ENCODE measurements around the gene DECR2. TPM values are rescaled to one million over a fixed set of nuclear protein-coding genes. Genes with fewer than 3 reads are reported as not detected.

DECR2 gene
- total and polyA plus RNA-seq, 2 of the 13 experiments (the other 11 are each of a cell fraction or from before 2014, with no cell fraction given): 36.3 to 44.6 TPM

DNA sequence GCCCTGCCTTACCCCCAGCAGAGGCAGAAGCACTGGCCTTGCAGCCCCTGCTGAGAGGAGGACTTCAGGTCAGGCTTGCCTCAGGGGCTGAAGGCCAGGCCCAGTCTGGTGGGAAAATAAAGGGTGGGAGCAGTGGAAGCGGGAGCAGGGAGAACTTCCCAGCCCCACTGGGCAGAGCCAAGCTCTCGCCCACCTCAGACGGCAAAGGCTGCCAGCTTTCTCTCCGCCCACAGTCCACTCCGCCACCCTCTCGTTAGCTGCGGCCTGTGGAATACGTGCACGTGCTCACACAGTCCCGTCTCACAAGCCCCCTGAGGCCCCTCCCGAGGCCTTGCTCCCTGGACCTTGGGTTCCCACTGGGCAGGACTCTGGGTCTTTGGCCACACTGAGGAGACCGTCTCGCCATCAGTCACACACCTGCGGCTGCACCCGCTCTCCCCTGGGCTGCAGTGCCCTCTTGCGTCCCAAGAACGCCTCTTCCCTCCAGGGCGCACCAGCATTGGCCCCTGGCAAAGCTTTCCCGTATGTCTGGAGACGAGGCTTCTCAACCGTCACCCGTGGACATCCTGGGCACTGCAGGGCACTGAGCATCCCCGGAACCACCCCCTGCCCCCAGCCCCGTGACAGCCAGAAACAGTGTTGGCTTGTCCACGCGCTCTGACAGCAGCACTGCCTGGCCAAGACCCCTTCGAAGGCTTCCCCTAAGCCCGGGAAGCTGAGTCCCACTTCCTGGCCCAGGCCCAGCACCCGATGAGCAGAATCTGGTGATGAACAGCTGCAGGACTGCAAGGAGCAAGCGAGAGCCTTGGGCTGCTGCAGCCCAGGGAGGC lies 39.6 kb upstream of the DECR2 start (continued):
- TF ChIP-seq, protein P1, sequence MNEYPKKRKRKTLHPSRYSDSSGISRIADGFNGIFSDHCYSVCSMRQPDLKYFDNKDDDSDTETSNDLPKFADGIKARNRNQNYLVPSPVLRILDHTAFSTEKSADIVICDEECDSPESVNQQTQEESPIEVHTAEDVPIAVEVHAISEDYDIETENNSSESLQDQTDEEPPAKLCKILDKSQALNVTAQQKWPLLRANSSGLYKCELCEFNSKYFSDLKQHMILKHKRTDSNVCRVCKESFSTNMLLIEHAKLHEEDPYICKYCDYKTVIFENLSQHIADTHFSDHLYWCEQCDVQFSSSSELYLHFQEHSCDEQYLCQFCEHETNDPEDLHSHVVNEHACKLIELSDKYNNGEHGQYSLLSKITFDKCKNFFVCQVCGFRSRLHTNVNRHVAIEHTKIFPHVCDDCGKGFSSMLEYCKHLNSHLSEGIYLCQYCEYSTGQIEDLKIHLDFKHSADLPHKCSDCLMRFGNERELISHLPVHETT (CRISPR knock-in tag; conservative IDR thresholded peaks at IDR 0.05): no peak
- TF ChIP-seq CBFB (CRISPR knock-in tag; IDR thresholded peaks at IDR 0.05) (0 out of 2 replicates have a peak, but pooled peaks have one; percentile 57), ZNF207 (IDR thresholded peaks at IDR 0.05; ENCODE audit: borderline replicate concordance) (no peak), MAFK (conservative IDR thresholded peaks at IDR 0.05 in 1 of 2, IDR thresholded peaks at IDR 0.05 in 1 of 2; ENCODE audit: low read length in 2 of 2) (no peak), ZNF891 (CRISPR knock-in tag; IDR thresholded peaks at IDR 0.05) (0 out of 2 replicates have a peak, but pooled peaks have one; percentile 29), ZNF782 (CRISPR knock-in tag; IDR thresholded peaks at IDR 0.05; ENCODE audit: borderline replicate concordance) (no peak; the same call in 1 of the 2 replicates), ZFP41 (CRISPR knock-in tag; IDR thresholded peaks at IDR 0.05; ENCODE audit: borderline replicate concordance) (no peak), TEAD3 (CRISPR knock-in tag; optimal IDR thresholded peaks at IDR 0.05; ENCODE audit: borderline replicate concordance) (peak; percentile 49), ZFX (CRISPR knock-in tag; IDR thresholded peaks at IDR 0.05; ENCODE audit: low read depth) (peak; percentile 95), ZNF34 (CRISPR knock-in tag; IDR thresholded peaks at IDR 0.05; ENCODE audit: borderline replicate concordance) (no peak), ESRRA (CRISPR knock-in tag; IDR thresholded peaks at IDR 0.05; ENCODE audit: low read depth) (peak; percentile 92), ZNF263 (CRISPR knock-in tag; IDR thresholded peaks at IDR 0.05) (peak; percentile 38; the same call in 1 of the 2 replicates), ZNF577 (CRISPR knock-in tag; IDR thresholded peaks at IDR 0.05; ENCODE audit: borderline replicate concordance, low read depth) (no peak), POLR2G (IDR thresholded peaks at IDR 0.05; ENCODE audit: low read depth, low read length) (peak; percentile 33; the same call in 1 of the 2 replicates), TCF7 (IDR thresholded peaks at IDR 0.05; ENCODE audit: low read depth) (no peak), ATF6 (CRISPR knock-in tag; conservative IDR thresholded peaks at IDR 0.05) (0 out of 2 replicates have a peak, but pooled peaks have one; percentile 52), REL (CRISPR knock-in tag; conservative IDR thresholded peaks at IDR 0.05) (no peak), SP4 (CRISPR knock-in tag; IDR thresholded peaks at IDR 0.05) (no peak), ZNF775 (CRISPR knock-in tag; IDR thresholded peaks at IDR 0.05; ENCODE audit: borderline replicate concordance) (no peak), ZNF446 (CRISPR knock-in tag; IDR thresholded peaks at IDR 0.05) (no peak), ZNF644 (CRISPR knock-in tag; IDR thresholded peaks at IDR 0.05; ENCODE audit: low read depth) (peak; percentile 8; the same call in 1 of the 2 replicates), ZNF451 (CRISPR knock-in tag; IDR thresholded peaks at IDR 0.05) (peak; percentile 88; the same call in 1 of the 2 replicates)
- TF ChIP-seq, protein P2, sequence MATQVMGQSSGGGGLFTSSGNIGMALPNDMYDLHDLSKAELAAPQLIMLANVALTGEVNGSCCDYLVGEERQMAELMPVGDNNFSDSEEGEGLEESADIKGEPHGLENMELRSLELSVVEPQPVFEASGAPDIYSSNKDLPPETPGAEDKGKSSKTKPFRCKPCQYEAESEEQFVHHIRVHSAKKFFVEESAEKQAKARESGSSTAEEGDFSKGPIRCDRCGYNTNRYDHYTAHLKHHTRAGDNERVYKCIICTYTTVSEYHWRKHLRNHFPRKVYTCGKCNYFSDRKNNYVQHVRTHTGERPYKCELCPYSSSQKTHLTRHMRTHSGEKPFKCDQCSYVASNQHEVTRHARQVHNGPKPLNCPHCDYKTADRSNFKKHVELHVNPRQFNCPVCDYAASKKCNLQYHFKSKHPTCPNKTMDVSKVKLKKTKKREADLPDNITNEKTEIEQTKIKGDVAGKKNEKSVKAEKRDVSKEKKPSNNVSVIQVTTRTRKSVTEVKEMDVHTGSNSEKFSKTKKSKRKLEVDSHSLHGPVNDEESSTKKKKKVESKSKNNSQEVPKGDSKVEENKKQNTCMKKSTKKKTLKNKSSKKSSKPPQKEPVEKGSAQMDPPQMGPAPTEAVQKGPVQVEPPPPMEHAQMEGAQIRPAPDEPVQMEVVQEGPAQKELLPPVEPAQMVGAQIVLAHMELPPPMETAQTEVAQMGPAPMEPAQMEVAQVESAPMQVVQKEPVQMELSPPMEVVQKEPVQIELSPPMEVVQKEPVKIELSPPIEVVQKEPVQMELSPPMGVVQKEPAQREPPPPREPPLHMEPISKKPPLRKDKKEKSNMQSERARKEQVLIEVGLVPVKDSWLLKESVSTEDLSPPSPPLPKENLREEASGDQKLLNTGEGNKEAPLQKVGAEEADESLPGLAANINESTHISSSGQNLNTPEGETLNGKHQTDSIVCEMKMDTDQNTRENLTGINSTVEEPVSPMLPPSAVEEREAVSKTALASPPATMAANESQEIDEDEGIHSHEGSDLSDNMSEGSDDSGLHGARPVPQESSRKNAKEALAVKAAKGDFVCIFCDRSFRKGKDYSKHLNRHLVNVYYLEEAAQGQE (IDR thresholded peaks at IDR 0.05; ENCODE audit: borderline replicate concordance in 1 of 2, low read depth in 1 of 2, low read length in 2 of 2): no peak

Data from HepG2 (cell line).